Measurements from ENCODE around the gene IQSEC1.

IQSEC1 gene

DNA sequence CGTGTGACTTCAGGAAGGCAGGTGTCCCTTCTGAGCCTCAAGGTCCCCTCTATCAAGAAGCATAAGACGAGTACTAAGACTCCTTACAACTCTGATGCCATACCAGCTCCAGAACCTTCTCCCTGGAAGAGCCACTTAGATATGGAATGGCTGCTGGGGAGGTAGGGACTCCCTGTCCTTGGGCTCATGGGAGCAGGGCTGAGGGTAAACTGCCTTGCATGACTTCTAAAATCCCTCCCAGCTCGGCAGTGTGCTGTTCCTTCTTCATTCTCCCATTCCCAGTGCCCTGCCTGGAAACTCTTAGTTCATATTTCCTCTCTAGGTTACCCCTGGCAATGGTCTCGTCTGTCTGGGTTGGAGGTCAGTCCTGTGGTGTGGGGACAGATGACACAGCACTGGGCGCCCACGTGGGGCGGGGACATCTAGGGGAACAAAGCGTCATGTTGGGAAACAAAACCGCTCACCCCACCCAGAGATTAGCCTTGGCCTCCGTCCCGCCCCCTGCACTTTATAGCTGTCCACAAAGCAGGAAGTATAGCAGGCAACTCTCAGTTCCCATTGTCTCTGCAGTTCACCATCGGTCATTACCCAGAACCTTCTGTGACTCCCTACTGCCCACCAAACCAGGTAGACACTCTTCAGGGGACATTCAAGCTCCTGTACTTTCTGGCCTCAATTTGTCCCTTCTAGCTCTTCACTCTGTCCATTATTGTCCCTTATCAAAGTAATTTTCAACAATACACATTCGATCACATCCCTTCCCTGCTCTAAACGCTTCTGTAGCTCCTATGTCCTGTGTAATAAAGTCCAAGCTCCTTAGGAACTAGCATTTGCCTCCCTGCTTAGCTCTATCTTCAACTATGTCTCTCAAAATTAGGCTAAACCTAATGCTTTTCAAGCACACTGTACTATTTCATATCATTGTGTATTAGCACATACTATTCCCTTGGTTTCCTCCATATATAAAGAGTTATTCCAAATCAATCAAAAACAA lies 73.8 kb downstream of the IQSEC1 start:
- no peak for DNase-seq (ENCODE audit: low spot score)

DNA sequence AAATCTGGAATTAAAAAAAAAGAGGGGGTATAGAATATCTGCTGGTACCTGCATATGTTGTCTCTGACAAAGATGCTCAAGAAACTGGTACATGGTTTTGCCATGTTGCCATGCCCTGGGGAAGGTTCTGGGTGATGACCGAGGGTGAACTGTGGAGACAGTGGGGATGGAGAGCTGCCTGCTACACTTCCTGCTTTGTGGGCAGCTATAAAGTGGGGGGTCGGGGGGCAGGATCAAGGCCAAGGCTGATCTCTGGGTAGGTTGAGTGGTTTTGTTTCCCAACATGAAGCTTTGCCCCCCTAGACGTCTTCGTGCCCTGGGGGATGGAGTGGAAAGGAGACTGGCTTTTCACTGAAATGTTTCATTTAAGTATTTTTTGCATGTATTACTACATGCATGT lies 74.6 kb downstream of the IQSEC1 start:
- no peak for DNase-seq (ENCODE audit: low spot score)

DNA sequence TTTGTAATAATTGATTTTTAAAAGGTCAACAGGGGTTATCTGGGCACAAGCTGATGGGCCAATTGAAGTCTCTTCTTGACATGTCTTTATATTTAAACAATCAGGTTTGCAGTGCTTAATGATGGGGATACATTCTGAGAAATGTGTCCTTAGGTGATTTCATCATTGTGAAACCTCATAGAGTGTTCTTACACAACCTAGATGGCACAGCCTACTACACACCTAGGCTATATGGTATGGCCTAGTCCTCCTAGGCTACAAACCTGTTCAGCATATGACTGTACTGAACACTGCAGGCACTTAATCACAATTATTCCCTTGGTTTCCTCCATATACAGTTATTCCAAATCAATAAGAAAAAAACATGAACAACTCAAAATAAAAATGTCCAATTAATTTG lies 75.8 kb downstream of the IQSEC1 start:
- no peak for DNase-seq (ENCODE audit: low spot score)

- no peak for DNase-seq (ENCODE audit: low spot score)
These were observed 77.1 kb downstream of the IQSEC1 start for GRCh38 chr3:12996181-12996506.

- no peak for DNase-seq (ENCODE audit: low spot score)
These were observed 77.6 kb downstream of the IQSEC1 start for GRCh38 chr3:12995389-12996180.

DNA sequence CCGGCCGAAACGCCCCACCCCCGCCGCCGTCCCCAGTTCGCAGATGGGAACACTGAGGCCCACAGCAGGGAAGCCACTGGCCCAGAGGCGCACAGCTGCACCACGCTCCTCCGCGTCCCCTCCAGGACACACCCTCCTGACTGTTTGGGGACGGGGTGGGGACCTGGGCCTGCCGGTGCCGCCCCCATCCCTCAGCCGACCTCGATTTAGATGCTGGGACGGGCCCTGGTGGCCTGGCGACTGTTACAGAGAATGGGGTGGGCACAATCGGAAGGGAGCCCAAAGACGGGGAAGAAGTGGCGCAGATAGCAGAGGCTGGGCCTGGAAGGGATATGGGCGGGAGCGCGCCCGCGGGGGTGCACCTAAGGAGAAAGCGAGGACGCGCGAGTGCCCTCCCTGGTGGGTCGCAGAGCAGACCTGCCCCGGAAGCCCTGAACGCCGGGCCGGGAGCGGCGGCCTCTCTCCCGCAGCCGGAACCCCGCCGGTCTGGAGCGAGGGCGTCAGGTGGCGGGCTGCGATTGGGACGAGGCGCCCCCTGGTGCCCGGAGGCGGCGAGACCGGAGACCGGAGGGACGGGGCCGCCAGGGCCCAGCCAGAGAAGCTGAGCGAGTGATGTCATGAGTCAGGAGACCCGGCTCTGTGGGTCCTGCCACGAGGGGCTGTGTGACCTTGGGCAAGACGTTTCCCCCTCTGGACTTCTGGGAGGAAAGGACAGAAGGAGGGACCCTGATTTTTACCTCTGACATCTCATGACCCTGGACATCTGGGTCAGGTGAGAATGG lies 78.4 kb downstream of the IQSEC1 start:
- DNase-seq (ENCODE audit: low spot score): peak; percentile 92

GRCh38 chr3:12994357-12994606 lies 78.9 kb downstream of the IQSEC1 start:
- DNase-seq (ENCODE audit: low spot score): no peak

DNA sequence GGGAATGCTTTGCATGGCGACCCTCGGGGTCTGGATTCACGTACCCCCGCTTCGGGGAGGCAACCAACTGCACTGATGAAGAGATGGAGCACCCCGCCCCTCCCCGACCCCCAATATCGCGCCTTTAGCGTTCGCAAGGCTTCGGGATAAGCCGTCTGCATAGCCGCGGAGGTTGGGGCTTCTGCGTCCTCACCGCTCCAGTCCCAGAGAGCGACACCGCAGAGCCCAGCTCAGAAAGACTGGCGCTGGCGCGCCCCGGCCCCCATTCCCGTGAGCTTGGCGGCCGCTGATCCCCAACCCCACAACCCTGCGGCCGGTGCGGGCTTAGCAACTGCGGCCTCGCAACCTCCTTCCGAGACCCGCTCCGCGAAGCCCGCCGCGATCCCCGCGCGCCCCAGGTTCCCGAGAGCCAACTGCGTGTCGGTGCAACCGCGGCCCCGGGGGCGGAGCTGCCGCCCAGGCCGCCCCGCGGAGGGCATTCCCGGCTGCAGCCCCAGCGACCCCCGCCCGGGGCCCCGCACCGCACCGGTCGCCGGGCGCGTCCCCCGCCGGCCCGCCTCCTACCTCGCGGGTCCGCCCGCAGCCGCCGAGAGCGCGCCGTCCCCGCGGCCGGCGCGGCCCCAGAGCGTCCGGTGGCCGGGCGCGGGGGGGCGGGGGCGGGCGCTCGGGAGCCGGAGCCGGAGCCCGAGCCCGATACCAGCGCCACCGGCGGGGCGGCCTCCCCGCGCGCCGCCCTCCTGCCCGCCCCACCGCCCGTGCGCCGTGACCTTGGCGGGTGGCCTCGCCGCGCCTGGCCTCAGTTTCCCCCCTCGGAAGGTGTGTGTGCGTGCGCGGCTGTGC lies 79.5 kb downstream of the IQSEC1 start:
- DNase-seq (ENCODE audit: low spot score): peak; percentile 51

DNA sequence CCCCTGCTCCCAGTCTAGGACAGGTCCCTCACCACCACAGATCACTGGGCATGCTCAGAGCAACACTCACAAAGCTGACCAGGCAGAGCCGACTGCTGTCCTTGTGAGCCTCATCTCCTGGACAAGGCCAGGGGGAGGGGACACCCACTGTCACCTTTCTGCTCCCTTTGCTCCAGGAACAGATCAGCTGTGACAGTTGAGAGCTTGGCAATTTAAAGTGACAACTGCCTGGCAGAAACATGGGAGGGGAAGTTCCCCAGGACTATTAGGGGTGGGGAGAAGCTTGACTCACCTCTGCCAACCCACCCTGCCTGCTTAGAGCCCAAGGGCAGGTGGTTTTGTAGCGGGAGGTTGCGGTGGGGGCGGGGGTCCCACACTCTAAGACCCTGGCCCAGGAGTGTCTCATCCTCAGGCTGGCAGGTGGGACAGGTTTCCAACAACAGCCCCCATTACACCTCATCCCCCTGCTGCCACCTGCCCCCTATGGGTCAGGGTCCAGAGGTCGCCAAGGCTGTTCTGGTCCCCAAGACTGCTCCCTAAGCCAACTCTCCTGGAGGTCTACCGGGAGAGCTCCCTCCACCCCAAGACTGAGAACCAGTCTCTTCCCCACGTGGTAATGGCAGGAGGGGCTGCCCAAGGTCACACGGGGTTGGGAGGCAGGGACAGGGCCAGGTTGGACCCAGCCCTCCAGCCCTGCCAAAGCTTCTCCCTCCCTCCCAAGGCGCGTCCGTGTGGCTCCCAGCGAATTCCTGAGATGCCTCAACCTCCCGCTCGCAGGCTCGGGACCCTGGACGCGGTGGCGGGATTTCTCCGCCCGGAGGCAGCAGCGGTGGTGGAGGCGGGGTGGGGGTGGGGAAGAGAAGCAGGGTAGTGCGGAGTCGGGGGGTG lies 80.4 kb downstream of the IQSEC1 start:
- DNase-seq (ENCODE audit: low spot score): no peak

GRCh38 chr3:12991861-12992281 lies 81.4 kb downstream of the IQSEC1 start:
- DNase-seq (ENCODE audit: low spot score): no peak

GRCh38 chr3:12991481-12991837 lies 81.8 kb downstream of the IQSEC1 start:
- DNase-seq (ENCODE audit: low spot score): no peak

DNA sequence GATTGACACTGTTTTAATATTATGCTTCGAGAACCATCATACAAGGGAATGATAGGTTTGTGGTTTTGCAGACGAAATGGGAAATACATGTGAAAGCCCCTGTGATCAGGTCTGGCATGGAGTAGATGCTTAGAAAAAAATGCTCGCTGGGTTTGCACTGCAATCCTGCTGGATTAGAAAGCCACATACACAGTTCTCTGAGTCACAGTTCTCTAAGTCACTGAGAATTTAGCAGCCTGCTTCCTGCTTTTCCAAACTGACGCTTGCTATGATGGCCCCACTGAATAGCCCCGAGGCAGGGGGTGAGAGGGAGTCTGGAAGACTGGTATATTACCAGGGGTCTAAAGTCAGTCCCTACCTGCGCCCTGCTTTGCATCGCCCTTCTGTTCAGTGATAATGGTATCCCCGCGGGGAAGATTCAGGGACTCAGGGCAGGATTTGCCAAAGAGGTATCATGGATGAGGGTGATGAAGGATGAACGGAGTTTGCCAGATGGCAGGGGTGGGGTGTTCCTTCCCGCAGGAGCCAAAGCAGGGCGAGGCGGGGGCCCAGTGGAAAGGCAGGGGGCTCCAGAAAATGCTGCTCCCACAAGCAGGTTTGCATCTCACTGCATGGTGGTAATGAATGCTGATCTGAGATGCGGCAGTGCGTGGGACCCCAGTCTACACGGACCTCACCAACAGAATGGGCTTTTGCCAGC lies 82.3 kb downstream of the IQSEC1 start:
- DNase-seq (ENCODE audit: low spot score): no peak

DNA sequence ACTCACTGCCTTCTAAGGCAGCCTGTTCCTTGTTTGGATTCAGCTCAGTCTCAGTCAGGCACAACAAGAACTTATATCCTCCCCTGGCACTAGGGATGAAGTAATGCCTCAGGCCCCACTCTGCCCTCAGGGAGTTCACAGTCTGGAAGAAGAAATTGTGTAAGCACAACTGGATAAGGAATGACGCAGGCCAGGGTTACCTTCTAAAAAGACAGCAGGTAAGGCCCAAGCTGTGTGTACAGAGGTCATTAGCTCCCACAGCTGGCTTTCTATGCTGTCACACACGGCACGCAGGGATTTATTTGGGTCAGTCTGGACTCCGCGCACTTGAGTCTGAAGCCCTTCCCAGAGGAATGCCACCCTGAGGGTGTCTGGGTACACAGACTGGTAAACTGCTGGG lies 82.9 kb downstream of the IQSEC1 start:
- no peak for DNase-seq (ENCODE audit: low spot score)

DNA sequence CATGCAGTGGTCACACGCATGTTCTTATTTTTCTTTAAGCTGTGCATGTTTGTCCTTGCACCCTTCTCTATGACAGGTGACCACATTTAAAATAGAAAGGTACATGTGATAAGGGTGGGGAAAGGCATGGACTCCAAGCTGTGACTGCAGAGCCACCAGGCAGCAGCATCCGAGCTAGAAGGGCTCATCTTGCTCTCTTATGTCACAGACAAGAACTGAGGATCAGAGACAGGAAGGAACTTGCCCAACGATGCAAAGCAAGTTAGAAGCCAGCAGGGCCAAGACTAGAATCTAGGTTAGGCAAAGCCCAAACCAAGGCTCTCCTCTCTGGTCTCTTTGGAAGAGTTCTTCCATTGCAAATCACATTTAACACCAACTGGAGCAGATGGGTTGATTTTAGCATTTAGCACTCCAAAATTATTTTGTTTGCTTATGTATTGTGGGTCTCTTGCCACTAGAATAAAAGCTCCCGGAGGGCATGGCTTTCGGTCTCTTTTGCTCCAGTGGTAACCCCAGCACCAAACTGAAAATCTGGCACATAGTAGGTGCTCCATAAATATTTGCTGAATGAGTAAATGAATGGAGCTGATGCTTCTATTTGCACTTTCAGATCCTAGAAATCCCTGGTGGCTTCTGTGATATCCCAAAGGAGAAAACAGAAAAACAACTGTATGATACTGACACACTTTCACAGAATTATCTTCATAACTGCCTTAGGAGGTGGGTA lies 84.3 kb downstream of the IQSEC1 start:
- no peak for DNase-seq (ENCODE audit: low spot score)

DNA sequence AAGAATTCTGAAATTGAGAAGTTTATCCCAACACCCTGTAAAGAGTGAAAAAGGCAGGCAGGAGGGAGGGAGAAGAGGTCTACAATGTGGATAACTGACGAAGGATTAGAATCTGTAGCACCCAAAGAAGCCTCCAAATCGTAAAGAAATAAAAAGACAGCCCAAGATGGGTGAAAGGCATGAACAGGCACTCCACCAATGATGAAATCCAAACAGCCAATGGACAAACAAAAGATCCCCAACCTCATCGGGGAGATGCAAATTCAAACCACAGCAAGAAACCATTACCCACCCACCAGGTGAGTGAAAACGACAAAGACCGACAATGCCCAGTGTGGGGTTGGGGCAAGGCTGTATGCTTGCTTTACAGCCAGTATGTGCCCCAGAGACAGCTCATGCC lies 85.6 kb downstream of the IQSEC1 start:
- no peak for DNase-seq (ENCODE audit: low spot score)

DNA sequence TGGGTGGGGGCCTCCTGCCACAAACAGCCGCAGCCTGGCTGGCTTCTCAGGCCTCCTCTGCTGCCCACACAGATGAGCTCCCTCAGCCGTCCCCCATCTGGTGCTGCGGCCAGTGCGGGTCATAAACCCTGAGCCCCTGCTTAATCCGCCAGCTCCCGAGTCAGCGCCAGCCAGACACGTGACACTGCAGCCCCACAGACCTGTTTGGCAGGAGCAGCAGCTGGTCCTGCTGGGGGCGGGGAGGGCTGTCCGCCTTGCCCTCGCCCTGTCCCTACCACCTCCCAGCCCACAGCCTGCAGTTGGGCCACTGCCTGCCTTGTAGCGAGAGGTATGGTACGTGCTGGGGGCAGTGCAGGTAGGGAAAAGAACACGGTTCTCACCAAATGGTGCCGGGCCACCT lies 86.2 kb downstream of the IQSEC1 start:
- no peak for DNase-seq (ENCODE audit: low spot score)

- no peak for DNase-seq (ENCODE audit: low spot score)
These were observed 86.7 kb downstream of the IQSEC1 start for GRCh38 chr3:12986521-12986920.

- no peak for DNase-seq (ENCODE audit: low spot score)
These were observed 87.2 kb downstream of the IQSEC1 start for GRCh38 chr3:12986031-12986430.

DNA sequence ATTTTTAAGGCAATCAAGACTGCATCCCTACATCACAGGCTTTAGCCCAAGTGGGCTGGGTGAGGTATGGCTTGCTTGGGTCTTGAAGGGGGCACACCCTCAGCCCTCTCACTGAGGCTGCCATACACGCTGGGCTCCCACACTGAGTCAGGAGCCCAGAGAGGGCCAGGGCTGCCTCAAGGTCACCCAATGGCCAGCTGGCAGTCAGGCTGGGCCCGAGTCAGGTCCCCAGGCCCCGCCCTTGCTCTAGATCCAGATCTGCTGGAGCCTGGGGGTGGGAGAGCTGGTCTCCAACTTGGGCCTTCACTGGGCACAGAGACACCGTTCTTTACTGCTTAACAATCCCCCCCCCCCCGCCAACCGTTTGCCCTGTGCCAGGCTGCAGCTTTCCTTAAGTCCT lies 88.1 kb downstream of the IQSEC1 start:
- DNase-seq (ENCODE audit: low spot score): no peak
